Trophoblast cell (in vitro differentiated cells and primary cell): Measurements from ENCODE around the gene PTPRN2.

Source experiments
- DNase-seq, 2 donors: peaks; one replicate each; pipeline ENCODE4 v3.0.0-alpha.2; 2016
- H2AFZ ChIP-seq: 2 replicates; pipeline ENCODE4 v1.6.1; 2013; ENCODE audit warnings: low read length, moderate library complexity, mild to moderate bottlenecking; ENCODE audit not compliant: insufficient read depth, poor library complexity
- H2AK5ac ChIP-seq: 2 replicates; pipeline ENCODE4 v1.6.1; 2013; ENCODE audit warnings: mild to moderate bottlenecking, low read length
- H2BK120ac ChIP-seq: 2 replicates; pipeline ENCODE4 v1.6.1; 2013; ENCODE audit warnings: low read length, mild to moderate bottlenecking, moderate library complexity; ENCODE audit not compliant: insufficient read depth, poor library complexity
- H2BK12ac ChIP-seq: 2 replicates; pipeline ENCODE4 v1.6.1; 2013; ENCODE audit warnings: mild to moderate bottlenecking, low read length, moderate library complexity
- H2BK5ac ChIP-seq: 2 replicates; pipeline ENCODE4 v1.6.1; 2013; ENCODE audit warnings: low read length, low read depth, moderate library complexity, mild to moderate bottlenecking; ENCODE audit not compliant: poor library complexity
- H3K14ac ChIP-seq: 2 replicates; pipeline ENCODE4 v1.6.1; 2013; ENCODE audit warnings: mild to moderate bottlenecking, low read length
- H3K18ac ChIP-seq: 2 replicates; pipeline ENCODE4 v1.6.1; 2013; ENCODE audit warnings: mild to moderate bottlenecking, low read length
- H3K23ac ChIP-seq: 2 replicates; pipeline ENCODE4 v1.6.1; 2013; ENCODE audit warnings: low read length
- H3K27ac ChIP-seq: 2 replicates; pipeline ENCODE4 v1.5.1; 2013; ENCODE audit warnings: low read depth, mild to moderate bottlenecking, inconsistent platforms, low read length, moderate library complexity
- H3K27me3 ChIP-seq: 2 replicates; pipeline ENCODE4 v1.6.1; 2013; ENCODE audit warnings: inconsistent platforms, mild to moderate bottlenecking, low read length, moderate library complexity; ENCODE audit not compliant: insufficient read depth
- H3K36me3 ChIP-seq, 2 experiments: 1 replicate in 1 of 2; 2 replicates in 1 of 2; pipeline ENCODE4 v1.6.1; 2013; ENCODE audit warnings: low read length in 2 of 2, mild to moderate bottlenecking in 2 of 2, moderate library complexity in 1 of 2; ENCODE audit not compliant: insufficient read depth in 2 of 2, control insufficient read depth in 1 of 2
- H3K4ac ChIP-seq: 2 replicates; pipeline ENCODE4 v1.6.1; 2013; ENCODE audit warnings: low read depth, mild to moderate bottlenecking, low read length, moderate library complexity
- H3K4me1 ChIP-seq, 2 experiments: 1 replicate in 1 of 2; 2 replicates in 1 of 2; pipeline ENCODE4 v1.6.1; 2013; ENCODE audit warnings: low read length in 2 of 2, mild to moderate bottlenecking in 2 of 2, moderate library complexity in 1 of 2; ENCODE audit not compliant: insufficient read depth in 2 of 2, control insufficient read depth in 1 of 2
- H3K4me2 ChIP-seq: 2 replicates; pipeline ENCODE4 v1.6.1; 2013; ENCODE audit warnings: inconsistent platforms, mild to moderate bottlenecking, low read length, moderate library complexity
- H3K4me3 ChIP-seq: 2 replicates; pipeline ENCODE4 v1.5.1; 2013; ENCODE audit warnings: mild to moderate bottlenecking, low read depth, low read length, inconsistent platforms
- H3K79me1 ChIP-seq: one replicate; pipeline ENCODE4 v1.6.1; 2013; ENCODE audit warnings: low read length
- H3K79me2 ChIP-seq: 2 replicates; pipeline ENCODE4 v1.6.1; 2013; ENCODE audit warnings: low read length, mild to moderate bottlenecking; ENCODE audit not compliant: control insufficient read depth, insufficient read depth, poor library complexity
- H3K9ac ChIP-seq: 2 replicates; pipeline ENCODE4 v1.6.1; 2013; ENCODE audit warnings: mild to moderate bottlenecking, low read length
- H3K9me3 ChIP-seq: 2 replicates; pipeline ENCODE4 v1.6.1; 2013; ENCODE audit warnings: low read depth, mild to moderate bottlenecking, control low read depth, inconsistent platforms, low read length; ENCODE audit not compliant: insufficient read depth
- H4K12ac ChIP-seq: 2 replicates; pipeline ENCODE4 v1.6.1; 2013; ENCODE audit warnings: low read depth, mild to moderate bottlenecking, low read length, moderate library complexity
- H4K8ac ChIP-seq: 2 replicates; pipeline ENCODE4 v1.6.1; 2013; ENCODE audit warnings: low read depth, mild to moderate bottlenecking, low read length, moderate library complexity
- H4K91ac ChIP-seq: one replicate; pipeline ENCODE4 v1.6.1; 2013; ENCODE audit warnings: low read depth, mild to moderate bottlenecking, low read length, moderate library complexity
- WGBS: extraction: QIAGEN DNeasy Blood & Tissue Kit; methylation state at CpG from one replicate; pipeline ENCODE4 v1.1.7; 2013; ENCODE audit warnings: missing lambda C conversion rate; ENCODE audit not compliant: insufficient read length, insufficient coverage; ENCODE audit errors: extremely low coverage; 5-methylcytosine and 5-hydroxymethylcytosine counted together

PTPRN2 gene

GRCh38 chr7:157607218-157607617, 980.4 kb downstream of the PTPRN2 start:
- H4K91ac ChIP-seq, result no peak overlapping the region
- H2AFZ ChIP-seq, result no peak overlapping the region
- WGBS, result no CpG with 5 or more reads among the region's 10 CpGs
- no peak overlapping the region for H4K12ac ChIP-seq
- no peak overlapping the region for H3K18ac ChIP-seq
- H3K27ac ChIP-seq, result no peak overlapping the region
- H3K4me3 ChIP-seq, result no peak overlapping the region
- H2AK5ac ChIP-seq, result no peak overlapping the region
- H3K4me1 ChIP-seq, result no peaks in the 10 kb centered on the region
- DNase-seq, result no peak
- H3K14ac ChIP-seq, result no peak overlapping the region
- no peak overlapping the region for H2BK5ac ChIP-seq
- no peaks in the 10 kb centered on the region for H3K36me3 ChIP-seq
- no peak overlapping the region for H2BK12ac ChIP-seq
- H3K79me2 ChIP-seq, result no peaks in the 10 kb centered on the region
- no peak overlapping the region for H3K9ac ChIP-seq
- no peak overlapping the region for H4K8ac ChIP-seq
- H3K27me3 ChIP-seq, result no peaks in the 10 kb centered on the region
- no peak overlapping the region for H3K4me2 ChIP-seq
- H3K4ac ChIP-seq, result no peak overlapping the region
- no peaks in the 10 kb centered on the region for H3K79me1 ChIP-seq
- H3K9me3 ChIP-seq, result peaks cover 4% of the 10 kb centered on the region
- no peak overlapping the region for H3K23ac ChIP-seq
- no peak overlapping the region for H2BK120ac ChIP-seq

DNA sequence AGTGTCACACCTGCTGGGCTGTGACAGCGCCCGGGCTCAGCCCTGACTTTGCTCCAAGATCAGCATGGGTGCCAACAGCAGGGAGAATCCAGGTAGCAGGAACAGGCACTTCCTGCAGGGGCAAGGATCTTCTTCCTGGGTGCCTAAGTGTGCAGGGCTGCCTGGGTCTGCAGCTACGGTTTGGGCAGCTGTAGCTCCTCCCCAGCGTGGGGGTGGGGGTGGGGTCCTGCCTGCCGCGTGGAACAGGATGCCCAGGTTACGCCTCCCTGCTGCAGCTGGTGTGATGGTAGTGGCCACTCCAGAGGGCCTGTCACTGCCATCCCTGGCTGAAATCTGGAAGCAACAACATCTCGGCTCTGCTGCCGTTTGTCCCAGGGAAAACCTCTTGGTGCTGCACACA, 981.5 kb downstream of the PTPRN2 start:
- Histone ChIP-seq H2BK5ac (no peak overlapping the region), H4K12ac (no peak overlapping the region), H3K27ac (no peak overlapping the region), H3K4me2 (no peak overlapping the region), H3K4me1 (no peaks in the 10 kb centered on the region), H3K79me1 (no peaks in the 10 kb centered on the region), H3K4ac (no peak overlapping the region), H3K36me3 (no peaks in the 10 kb centered on the region), H3K9ac (no peak overlapping the region), H3K14ac (no peak overlapping the region), H3K4me3 (no peak overlapping the region), H2AFZ (no peak overlapping the region), H3K79me2 (no peaks in the 10 kb centered on the region), H2BK120ac (no peak overlapping the region), H3K27me3 (no peaks in the 10 kb centered on the region), H3K23ac (no peak overlapping the region), H3K18ac (no peak overlapping the region), H2BK12ac (no peak overlapping the region), H4K91ac (no peak overlapping the region), H2AK5ac (no peak overlapping the region), H3K9me3 (peaks cover 2% of the 10 kb centered on the region), H4K8ac (no peak overlapping the region)
- no CpG with 5 or more reads among the region's 9 CpGs for WGBS
- no peak for DNase-seq

GRCh38 chr7:157605638-157606037, 982.0 kb downstream of the PTPRN2 start:
- Histone ChIP-seq H3K4me3 (no peak overlapping the region), H3K4ac (no peak overlapping the region), H2BK12ac (no peak overlapping the region), H3K4me2 (no peak overlapping the region), H3K79me2 (no peaks in the 10 kb centered on the region), H3K9me3 (peaks cover 2% of the 10 kb centered on the region), H3K36me3 (no peaks in the 10 kb centered on the region), H3K4me1 (no peaks in the 10 kb centered on the region), H2AK5ac (no peak overlapping the region), H2BK120ac (no peak overlapping the region), H3K27ac (no peak overlapping the region), H3K27me3 (no peaks in the 10 kb centered on the region), H3K9ac (no peak overlapping the region), H3K23ac (no peak overlapping the region), H3K14ac (no peak overlapping the region), H4K8ac (no peak overlapping the region), H2BK5ac (no peak overlapping the region), H4K12ac (no peak overlapping the region), H3K79me1 (no peaks in the 10 kb centered on the region), H2AFZ (no peak overlapping the region), H4K91ac (no peak overlapping the region), H3K18ac (no peak overlapping the region)
- no peak for DNase-seq
- WGBS, result no CpG with 5 or more reads among the region's 3 CpGs

DNA sequence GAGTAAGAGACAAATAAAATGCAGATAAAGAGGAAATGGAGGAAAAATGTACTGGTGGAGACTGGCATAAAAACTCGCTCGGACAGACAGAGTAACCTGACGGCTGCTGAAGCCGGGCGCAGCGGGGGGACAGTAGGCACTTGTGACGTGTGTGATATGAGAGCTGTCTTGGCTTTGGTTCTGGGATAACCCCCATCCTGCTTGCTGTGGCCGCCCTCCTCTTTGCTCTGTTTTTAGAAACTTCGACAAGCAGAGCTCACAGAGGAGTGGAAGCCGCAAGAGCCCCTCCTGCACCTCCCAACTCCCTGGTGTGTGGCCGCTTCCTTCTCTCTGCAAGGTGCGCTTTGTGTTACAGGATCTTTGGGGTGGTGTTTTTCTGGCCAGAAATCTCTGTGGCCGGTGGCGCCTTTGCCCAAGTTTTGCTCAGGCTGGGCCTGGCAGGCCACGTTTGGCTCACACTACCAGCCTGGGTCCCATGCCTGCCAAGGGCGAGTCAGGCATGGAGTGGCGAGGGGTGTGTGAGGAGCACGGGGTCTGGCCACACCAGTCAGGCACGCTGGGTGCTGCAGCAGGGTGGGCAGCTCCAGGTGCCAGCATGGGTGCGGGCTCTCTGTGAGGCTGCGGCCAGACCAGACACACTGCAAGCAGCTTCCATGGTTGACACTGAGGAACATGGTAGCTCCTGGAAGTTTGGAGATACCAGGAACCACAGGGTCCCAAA, 982.8 kb downstream of the PTPRN2 start:
- no peak overlapping the region for H3K4me2 ChIP-seq
- no peaks in the 10 kb centered on the region for H3K4me1 ChIP-seq
- H3K79me2 ChIP-seq, result no peaks in the 10 kb centered on the region
- no peak overlapping the region for H2AK5ac ChIP-seq
- H2BK120ac ChIP-seq, result no peak overlapping the region
- H3K27me3 ChIP-seq, result no peaks in the 10 kb centered on the region
- no CpG with 5 or more reads among the region's 21 CpGs for WGBS
- H3K79me1 ChIP-seq, result no peaks in the 10 kb centered on the region
- no peak overlapping the region for H4K8ac ChIP-seq
- H2BK12ac ChIP-seq, result no peak overlapping the region
- no peak overlapping the region for H3K23ac ChIP-seq
- no peak overlapping the region for H4K12ac ChIP-seq
- H3K18ac ChIP-seq, result no peak overlapping the region
- no peak overlapping the region for H2AFZ ChIP-seq
- no peak overlapping the region for H3K14ac ChIP-seq
- H2BK5ac ChIP-seq, result no peak overlapping the region
- H3K27ac ChIP-seq, result no peak overlapping the region
- no peaks in the 10 kb centered on the region for H3K36me3 ChIP-seq
- H3K9me3 ChIP-seq, result peaks cover 2% of the 10 kb centered on the region
- no peak overlapping the region for H3K4ac ChIP-seq
- H3K9ac ChIP-seq, result no peak overlapping the region
- H3K4me3 ChIP-seq, result no peak overlapping the region
- H4K91ac ChIP-seq, result no peak overlapping the region
- no peak for DNase-seq
